ENCODE data around the gene TECTB.

TECTB gene

DNA sequence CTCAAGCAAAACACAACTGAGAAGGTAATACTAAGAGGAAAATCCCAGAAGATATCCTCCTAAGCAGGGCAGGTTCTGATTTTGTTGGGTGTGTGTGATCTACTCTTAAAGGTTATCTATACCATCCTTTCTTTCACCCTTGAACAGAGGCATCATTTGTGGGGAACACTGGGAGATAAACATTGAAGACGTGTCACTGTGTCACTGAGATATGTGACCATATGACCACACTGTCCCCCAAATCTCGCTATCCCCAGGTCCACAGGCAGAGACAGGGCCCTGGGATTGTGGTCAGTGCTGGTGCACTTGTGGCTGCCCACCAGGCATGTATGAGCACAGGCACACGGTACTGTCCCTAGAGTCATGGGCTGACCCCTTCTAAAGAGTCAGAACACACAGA lies 30.0 kb downstream of the TECTB start:
- no peak for DNase-seq

DNA sequence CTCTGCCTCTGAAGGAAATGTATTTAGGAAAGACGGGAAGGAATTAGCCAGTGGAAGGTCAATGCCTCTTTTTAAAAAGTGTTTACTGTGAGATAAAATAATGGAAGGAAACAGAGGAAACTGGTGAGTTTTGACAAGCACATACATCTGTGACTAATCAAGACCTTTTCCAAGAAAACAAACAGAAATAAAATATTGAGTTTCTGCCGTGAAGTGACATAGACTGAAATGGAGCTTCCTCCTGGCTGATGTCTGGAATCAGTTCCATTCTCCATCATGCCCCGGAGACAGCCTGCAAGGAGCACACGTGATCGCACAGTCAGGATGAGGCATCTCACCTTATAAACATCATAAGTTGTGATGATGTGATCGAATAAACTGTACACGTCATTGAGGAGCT lies 30.7 kb downstream of the TECTB start:
- DNase-seq, result no peak

DNA sequence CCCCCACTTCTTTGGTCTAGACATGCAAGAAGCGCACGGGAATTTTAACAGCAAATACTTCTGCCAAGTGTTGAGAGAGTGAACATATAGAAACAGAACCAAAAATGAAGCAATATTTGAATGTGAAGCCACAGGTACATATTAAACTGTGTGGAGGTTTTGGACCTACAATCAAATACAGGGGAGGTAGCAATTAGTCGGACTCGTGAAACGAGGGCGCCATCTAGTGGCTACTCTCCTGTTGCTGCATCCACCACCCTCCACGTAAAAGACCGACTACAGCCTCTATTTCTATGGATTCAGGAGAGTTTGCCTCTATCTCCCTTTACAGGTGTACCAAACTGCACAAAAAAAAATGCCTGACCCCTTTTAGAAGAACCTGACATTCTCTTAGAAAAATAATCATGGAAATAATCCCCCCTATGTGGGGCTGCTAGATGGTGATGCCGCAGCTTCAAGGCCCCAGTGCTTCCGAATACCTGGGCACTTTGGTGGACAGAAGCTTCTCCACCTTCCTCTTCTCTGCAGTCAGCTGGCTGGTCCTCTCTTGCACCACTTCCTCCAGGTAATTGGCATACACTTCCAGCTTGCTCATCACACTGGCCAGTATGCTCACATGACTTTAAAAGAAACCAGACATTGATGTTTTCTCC lies 31.7 kb downstream of the TECTB start:
- DNase-seq, result peak; percentile 52 to 61 (median 56)

DNA sequence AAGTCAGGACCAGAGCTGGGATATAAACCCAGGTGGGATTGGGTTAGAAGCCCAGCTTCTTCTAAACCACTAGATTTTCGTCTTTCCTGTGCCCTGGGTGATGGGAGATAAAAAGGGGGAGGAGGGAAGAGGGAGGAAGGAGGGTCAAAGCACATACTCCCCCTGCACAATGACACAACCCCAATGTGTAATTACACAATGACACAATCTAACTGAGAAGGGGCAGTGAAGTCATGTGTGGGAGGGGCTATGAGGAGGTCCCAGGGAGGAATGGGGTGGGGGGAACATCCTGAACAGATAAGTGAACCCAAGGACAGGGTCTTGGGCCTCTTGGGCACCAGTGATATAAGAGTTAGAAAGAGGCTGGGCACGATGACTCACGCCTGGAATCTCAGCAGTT lies 44.5 kb downstream of the TECTB start:
- DNase-seq, result no peak

DNA sequence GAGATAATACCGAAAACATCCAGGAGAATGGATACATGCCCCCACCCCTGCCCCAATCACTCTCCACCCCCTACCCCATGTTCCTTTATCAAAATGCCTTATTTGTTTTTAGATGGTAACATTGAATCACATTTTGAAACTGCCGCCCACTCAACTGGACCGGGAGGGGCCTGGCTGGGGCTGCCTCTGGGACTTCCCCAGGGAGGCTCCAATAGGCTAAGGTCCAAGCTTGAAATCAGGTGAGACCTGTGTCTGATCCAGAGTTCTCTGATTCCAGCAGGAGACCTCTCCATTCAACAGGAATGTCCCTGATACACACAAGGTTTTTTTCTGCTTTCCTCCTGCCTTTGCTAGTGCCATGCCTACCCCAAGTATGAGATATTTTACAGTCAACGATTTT lies 47.0 kb downstream of the TECTB start:
- no peak for DNase-seq

DNA sequence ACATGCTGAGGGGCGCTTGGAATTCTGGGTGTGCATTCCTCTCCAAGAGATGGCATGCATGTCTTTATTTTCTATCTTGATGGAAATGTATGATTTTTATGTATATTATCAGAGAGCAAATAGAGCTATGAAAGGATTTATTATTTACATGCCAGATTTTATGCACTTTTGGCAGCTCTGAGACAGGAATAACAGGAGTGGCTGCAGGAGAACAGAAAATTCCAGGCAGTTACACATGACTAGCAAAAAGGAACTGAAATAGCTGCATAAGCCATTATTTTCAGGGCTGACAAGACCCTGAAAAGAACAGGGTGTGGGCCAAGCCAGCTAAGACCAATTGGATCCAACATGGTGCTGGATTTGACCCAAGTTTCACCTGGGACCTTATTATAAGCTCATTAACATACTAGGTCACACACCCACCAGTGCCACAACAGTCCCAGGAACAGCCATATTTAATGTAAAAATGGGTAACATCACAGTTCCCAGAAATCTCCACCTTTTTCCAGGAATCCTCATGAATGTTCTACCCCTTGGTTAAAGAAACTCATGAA lies 47.5 kb downstream of the TECTB start:
- no peak for DNase-seq

DNA sequence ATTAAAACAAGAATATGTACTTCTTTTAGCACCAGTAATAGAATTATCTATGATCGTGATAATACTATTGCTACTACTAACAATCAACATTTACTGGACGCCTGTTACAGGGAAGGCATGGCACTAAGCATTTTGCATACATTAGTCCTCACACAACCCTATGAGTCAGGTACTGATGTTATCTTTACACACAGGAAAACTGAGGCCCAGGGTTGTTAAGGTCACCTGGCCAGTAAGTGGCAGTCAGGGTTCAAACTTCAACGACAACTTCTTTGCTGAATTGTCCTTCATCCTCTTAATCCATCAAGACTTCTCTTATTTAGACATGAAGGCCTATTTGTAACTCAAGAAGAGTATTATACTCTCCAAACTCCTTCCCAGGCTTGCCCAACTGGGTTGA lies 48.8 kb downstream of the TECTB start:
- no peak for DNase-seq

DNA sequence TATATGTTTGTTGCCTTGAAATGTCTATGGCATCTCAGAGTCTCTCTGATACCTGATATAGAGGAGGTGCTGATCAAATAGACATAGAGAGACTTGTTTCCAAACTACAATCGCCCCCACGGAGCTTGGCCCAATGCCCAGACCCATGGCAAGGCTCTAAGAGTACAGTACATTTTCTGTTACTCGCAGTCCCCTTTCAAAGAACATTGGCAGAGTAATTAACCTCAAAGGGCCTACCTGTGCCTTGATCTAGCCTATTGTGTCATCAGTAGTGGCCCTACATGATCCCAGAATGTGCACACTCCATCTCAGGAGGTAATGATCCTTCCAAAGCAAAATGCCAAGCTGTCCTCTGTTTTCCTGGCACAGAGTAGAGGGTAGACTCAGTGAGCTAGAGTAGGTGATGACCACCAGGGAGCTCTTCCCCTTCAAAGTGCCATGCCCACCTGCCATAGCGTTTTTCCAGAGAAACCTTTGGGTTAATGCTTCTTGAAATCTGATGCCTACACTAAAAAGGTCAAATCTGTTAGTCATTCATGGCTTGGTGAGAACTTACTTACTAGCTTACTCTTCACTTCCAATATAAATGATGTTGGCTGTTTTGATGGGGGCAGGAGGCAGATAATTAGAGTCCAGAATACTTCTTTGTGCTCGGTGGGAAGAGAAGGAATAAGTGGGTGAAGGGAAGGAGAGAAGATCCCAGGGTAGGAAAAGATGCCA lies 49.5 kb downstream of the TECTB start:
- no peak for DNase-seq

DNA sequence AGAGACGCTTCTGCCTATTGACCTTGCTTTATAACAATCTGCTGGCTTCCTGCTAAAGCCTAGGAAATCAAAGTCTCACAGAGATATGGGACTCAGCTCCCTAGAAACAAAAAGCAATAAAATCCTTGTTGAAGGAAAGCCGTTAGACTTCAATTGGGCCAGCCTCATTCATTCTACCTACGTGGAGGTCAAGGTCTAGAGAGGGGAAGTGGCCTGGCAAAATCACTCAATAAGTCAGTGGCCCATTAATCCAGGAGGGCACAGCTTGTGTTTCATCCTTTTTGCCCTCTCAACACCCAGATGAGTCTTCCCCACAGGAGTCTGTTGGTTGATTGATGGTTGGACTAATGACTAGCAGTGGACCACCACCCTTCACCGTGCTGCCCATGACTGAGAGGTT lies 50.3 kb downstream of the TECTB start:
- DNase-seq, result no peak

DNA sequence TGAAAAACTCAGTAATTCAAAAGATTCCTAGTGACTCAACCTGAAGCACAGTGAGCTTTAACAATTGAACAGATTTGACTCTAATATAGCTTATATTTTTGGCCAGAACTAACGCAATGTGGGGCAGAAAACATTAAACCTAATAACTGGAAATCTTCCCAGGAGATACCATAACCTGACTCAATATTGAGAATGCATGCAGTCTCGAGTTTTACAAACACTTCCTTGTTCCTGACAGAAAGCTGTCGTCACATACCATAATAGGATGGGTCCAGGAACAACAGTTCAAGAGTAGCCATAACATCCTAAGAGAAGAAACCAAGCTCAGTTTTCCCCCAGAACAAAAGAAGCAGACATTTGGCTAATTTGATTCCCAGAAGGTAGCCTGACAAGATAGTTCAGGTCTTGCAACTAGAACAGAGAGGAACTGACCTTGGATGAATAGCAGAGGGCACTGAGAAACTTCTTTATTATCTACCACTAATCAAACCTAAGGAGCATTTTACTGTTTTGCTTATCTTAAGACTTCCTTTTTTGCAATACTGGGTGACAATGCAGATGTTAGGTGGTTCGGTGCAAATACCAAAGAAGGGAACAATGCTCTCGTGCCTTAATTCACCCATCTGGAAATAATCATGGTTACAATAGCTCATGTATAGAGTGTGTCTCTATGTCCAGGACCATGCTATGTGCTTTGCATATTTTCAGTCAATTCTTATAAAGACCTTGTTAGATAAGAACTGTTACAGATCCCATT lies 52.1 kb downstream of the TECTB start:
- DNase-seq, result no peak

DNA sequence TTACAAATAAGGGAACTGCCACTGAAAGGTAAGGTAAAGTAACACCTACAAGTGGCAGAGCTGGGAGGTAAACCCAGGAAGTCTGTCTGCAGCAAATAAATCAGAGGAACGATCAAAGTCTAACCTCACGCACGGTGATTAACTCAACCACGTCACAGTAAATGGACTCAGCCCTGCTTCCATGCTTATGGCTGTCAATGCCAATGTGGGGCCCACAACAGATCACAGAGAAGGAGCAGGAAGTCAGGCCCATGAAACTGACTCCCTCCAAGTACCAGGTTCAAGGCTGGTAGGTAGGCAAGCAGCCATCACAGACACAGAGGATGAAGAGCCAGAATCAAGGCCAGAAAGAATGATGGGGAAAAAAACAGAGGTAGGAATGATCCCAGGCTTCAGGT lies 52.7 kb downstream of the TECTB start:
- no peak for DNase-seq

DNA sequence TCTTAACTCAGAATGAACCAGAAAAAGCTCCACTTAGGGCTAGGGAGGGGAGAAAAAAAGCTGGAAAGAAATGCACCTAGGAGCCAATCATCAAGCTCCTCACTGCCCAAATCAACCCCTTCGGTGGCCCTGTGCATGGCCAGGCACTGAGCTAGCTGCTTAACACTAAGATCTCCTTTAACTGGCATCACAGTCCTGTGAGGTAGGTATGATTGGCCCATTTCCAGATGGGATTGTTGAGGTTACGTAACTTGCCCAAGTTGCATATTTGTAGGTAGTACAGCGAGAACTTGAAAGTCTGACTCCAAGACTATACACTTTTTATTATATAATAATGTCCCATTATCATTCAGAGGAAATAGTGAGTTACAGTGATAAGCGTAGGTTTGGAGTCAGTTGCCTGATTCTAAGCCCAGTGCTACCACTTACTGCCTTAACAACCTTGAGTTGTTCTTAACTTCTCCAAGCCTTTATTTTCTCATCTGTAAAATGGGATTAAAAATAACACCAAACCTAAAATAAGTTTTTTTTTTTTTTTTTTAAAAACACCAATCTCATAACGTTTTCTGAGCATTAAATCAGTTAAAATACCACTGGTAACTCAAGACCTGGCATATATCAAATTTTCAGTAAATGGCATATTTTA lies 53.5 kb downstream of the TECTB start:
- no peak for DNase-seq

DNA sequence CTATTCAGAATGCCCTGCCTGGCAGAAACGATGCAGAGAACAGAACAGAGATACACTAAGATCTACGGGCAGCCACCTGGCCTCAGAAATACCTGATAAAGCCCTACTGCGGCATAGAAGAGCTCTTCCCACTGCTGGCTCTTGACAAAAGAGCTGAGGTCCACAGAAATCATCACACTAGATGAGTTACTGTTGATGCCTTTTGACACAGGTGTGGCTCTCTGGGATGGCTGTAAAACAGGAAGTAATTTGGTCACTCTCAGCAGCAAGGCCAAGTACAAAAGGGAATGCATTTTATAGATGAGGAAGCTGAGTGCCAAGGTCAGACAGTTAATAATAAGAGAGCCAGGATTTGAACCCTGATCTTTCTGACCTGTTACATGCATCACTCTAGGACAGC lies 55.8 kb downstream of the TECTB start:
- no peak for DNase-seq

DNA sequence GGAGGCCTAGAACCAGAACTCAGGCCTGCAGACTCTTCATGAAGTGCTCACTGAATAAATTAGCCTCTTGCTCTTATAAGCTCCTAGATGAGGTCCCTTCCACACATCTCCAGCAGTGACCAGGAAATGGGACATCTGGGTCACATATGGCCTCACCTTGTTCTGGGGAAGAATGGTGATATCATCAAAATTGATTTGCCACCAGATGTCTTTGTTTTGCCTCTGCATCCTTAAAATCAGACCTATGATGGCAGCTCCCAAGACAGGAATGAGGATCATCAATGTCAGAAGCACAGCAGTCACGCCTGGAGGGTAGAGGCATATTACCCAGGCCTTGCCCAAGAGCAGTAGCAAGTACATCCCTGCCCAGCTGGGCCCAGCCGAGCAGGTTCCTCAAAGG lies 57.4 kb downstream of the TECTB start:
- DNase-seq, result no peak

DNA sequence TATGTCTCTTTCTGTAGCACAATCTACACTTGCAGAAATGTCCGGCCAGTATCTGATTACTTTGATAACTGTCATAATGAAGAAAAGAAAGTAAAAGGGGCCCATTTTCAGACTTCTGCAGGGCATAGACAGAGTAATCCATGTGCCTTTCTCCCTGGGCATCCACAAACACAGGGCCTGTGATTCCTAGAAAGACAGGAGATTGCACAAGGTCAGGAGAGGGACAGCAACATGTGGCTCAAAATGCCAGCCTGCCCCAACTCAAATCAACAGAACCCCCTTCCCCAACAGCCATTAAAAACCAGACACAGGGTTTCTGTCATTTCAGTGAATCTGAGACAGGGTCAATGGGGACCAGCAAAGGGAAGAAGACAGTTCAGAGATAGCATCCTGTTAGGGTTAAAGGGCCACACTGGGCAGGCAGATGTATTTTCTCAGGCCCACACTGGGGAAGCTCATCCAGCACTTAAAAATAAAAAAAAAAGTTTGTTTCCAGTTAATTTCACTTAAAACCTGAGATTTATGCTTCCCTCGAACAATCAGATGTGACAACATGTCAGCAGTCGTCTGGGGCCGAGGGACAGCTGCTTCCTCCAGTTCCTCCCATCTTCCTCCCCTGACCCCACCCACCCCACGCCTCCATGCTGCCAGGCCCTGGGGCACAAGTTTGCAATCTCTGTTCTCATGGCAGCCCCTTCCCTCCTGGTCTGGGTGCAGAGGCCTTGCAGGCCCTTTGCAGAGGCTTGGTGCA lies 60.0 kb downstream of the TECTB start:
- no peak for DNase-seq

DNA sequence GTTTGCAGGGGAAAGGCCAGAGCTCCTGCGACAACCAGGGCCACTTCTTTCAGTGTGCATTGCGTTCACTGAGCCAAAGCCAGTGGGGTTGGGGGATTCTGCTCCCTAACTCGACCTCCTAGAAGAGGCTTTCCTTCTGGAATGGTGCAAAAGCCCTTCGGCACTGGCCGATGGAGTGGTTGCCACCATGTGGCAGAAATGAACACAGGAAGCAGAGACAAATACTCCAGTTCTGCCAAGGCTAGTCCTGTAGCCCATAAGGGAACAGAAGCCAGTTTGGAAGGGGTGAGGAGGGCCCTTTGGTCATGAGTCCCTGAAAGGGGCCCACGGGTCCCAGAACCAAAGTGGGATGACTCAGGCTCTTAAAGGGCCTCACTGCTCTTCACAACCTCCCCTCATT lies 61.1 kb downstream of the TECTB start:
- no peak for DNase-seq

DNA sequence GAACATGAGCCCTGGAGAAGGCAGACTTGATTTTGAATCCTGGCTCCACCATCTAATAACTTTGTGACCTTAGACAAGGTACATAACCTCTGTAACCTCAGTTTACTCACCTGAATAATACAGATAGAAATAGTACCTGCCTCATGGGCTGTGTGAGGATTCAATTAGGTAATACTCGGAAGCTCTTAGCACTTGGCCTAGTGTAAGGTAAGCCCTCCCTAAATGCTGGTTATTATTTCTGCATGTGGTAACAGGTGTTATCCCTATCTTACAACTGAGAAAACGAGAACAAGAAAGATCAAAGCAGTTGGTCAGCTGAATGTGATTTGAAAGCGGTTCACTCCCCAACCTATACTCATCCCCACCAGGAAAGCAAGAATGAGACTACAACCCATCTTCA lies 62.0 kb downstream of the TECTB start:
- DNase-seq, result no peak

DNA sequence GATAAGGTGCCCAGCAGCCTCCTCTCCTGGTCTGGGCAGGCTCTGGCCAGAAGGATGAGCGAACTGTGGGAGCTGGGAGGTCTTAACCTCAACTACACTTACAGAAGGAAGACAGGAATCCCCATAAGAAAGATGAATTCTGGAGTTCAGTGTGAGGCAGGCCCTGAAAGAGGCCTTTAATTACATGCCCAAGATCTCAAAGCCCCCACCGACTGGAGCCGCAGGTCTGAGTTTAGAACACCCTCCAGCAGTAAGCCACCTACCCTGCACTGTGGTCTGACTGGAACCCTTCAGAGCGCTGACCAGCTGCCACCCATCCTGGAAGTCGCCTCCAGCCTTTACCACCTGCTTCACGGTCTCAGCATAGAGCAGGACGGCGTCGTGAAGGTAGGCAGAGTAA lies 62.5 kb downstream of the TECTB start:
- DNase-seq, result no peak

DNA sequence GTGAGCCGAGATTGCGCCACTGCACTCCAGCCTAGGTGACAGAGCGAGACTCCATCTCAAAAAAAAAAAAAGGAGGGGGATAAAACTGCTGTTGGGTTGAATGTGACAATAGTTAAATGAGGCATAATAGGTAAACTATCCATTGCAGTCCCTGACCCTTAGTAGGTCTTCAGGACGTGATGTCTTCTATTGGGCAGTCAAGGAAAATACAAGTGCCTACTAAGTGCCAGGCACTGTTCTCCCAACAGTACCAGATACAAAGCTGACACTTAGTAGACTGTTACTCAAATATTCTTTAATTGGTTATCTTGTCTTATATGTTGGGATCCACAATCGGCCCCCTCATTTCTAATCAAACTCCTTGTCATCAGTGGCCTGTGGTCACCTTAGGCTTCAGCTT lies 63.6 kb downstream of the TECTB start:
- DNase-seq, result no peak

DNA sequence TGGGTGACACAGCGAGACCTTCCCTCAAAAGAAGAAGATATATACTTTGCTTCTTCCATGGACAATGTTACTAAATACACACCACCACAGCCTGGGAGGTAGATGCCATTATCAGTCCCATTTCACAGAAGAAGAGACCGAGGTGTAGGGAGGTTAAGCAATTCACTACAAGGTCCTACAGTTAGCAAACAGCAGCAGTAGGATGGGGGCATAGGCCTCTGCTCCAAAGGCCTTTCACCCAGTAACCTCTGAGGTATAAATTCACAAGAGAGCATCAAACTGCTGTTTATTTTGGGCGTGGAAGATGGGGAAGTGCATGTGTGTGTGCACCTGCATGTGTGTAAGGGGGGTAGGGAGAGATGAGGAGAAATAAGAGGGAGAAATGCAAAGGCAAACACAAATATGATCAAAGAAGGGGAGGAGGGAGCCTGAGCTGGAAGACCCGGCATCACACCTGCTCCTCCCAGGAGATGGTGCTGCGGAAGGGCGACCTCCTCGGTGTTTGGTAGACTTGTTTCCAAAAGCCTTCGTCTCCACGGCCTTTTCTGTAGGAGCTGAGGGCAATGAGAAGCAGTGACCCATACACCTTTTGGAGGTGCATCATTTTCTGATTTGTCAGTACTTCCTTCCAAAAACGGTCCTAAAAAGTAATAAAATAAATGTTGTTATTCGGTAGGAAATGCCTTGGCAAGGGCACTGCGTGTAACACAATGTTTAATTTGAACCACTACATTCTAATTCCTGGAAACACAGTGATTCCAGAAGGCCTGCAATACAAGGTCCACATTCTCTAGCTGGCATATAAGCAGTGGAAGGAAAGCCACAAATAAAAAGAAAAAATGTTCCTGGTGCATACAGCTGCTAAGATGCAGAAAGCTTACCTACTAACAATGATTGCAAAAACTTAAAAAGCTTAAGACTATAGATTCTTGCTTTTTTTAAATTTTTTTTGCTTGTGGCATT lies 64.8 kb downstream of the TECTB start:
- DNase-seq, result no peak

DNA sequence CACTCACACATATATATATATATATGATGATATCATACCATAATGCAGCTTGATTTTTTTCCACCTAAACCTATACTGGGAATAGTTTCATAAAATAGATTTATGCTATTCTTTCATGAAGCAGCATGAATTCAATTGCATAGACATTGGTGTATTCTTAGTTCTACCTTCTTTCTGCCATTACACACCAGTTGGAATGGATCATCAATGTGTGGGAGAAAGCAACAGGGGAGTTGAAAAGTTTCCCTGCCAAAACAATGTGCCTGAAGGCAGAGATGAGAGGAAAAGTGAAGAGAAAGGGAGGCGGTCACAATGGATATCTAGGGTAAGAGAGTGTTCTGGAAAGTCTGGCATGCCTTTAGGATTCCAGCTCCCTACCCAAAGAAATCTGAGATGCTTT lies 65.6 kb downstream of the TECTB start:
- DNase-seq, result no peak
